Activated CD4-positive, alpha-beta T cell treated with anti-CD3 and anti-CD28 coated beads, Interleukin-2, amount 50 U/mL, for 48 hours (primary cell): ENCODE data around the gene CCNL2.
"Not testable (repeated sequence)": the region's sequence is repeated elsewhere in the genome, so short reads cannot be mapped to it uniquely, and the experiment has no call there.

Experiments
- DNase-seq, 2 experiments: peaks; one replicate each; pipeline ENCODE4 v3.0.0-alpha.2; 2020

Gene CCNL2

GRCh38 chr1:1419363-1419812 lies 20.3 kb upstream of the CCNL2 start:
- no peak for DNase-seq

GRCh38 chr1:1418464-1419362 lies 19.6 kb upstream of the CCNL2 start:
- DNase-seq = no peak

GRCh38 chr1:1417825-1418463 lies 18.8 kb upstream of the CCNL2 start:
- not testable (repeated sequence) for DNase-seq

GRCh38 chr1:1417396-1417795 lies 18.3 kb upstream of the CCNL2 start:
- not testable (repeated sequence) for DNase-seq

- no peak for DNase-seq
Observed at GRCh38 chr1:1415751-1416150, 16.6 kb upstream of the CCNL2 start.

- DNase-seq = peak in 1 of 2 experiments; percentile 51
Observed at GRCh38 chr1:1412311-1412902, 13.3 kb upstream of the CCNL2 start.

- DNase-seq = no peak
Observed at GRCh38 chr1:1411626-1412025, 12.5 kb upstream of the CCNL2 start.

- not testable (repeated sequence) for DNase-seq
Observed at GRCh38 chr1:1410238-1410637, 11.1 kb upstream of the CCNL2 start.

- peak; percentile 21 to 40 for DNase-seq
Observed at GRCh38 chr1:1407636-1408318, 8.6 kb upstream of the CCNL2 start.

GRCh38 chr1:1406821-1407635 lies 7.9 kb upstream of the CCNL2 start, which contains the start of gene MRPL20:
MRPL20 (minus strand) TSS chr1:1407293; CDS start chr1:1407217, 76 bp downstream.
- peak; percentile 96 to 97 for DNase-seq

GRCh38 chr1:1406101-1406820 lies 7.1 kb upstream of the CCNL2 start:
- no peak for DNase-seq

GRCh38 chr1:1403653-1404052 lies 4.5 kb upstream of the CCNL2 start:
- no peak for DNase-seq

- not testable (repeated sequence) for DNase-seq
Observed at GRCh38 chr1:1402901-1403392, 3.8 kb upstream of the CCNL2 start.

- DNase-seq = peak; percentile 60 to 65
Observed at GRCh38 chr1:1402072-1402900, 3.2 kb upstream of the CCNL2 start.

- no peak for DNase-seq
Observed at GRCh38 chr1:1401457-1402010, 2.4 kb upstream of the CCNL2 start.

- no peak for DNase-seq
Observed at GRCh38 chr1:1400576-1401456, 1.7 kb upstream of the CCNL2 start.

GRCh38 chr1:1399872-1400575 lies 889 bp upstream of the CCNL2 start:
- DNase-seq = peak in 1 of 2 experiments; percentile 37

- no peak for DNase-seq
Observed at GRCh38 chr1:1398677-1399186, 403 bp downstream of the CCNL2 start.
